Liver (tissue), 9 donors: ENCODE measurements around the gene GAPDH. TPM values are rescaled to one million over a fixed set of nuclear protein-coding genes. Genes with fewer than 3 reads are reported as not detected.

Source experiments
- DNase-seq: peaks from one replicate; pipeline ENCODE4 v3.0.0-alpha.2; 2017; ENCODE audit warnings: low spot score
- H3K27ac ChIP-seq, 2 donors: one replicate each; pipeline ENCODE4 v1.7.0; 2013; ENCODE audit warnings: inconsistent platforms in 2 of 2, low read length in 2 of 2, control low read depth in 1 of 2, low read depth in 1 of 2, mild to moderate bottlenecking in 1 of 2
- H3K27me3 ChIP-seq, 4 donors: one replicate each; pipeline versions ENCODE4 v1.6.1 to v1.7.0; 2013; ENCODE audit warnings: low read length in 3 of 4, inconsistent platforms in 1 of 4, mild to moderate bottlenecking in 1 of 4, moderate library complexity in 1 of 4; ENCODE audit not compliant: control insufficient read depth in 4 of 4, insufficient read depth in 4 of 4
- H3K36me3 ChIP-seq, 4 donors: one replicate each; pipeline versions ENCODE4 v1.6.1 to v1.7.0; 2013; ENCODE audit warnings: low read length in 3 of 4, mild to moderate bottlenecking in 3 of 4, low read depth in 1 of 4, moderate library complexity in 1 of 4; ENCODE audit not compliant: control insufficient read depth in 4 of 4, insufficient read depth in 3 of 4
- H3K4me1 ChIP-seq, 4 donors: one replicate each; pipeline versions ENCODE4 v1.6.1 to v1.7.0; 2013; ENCODE audit warnings: low read length in 3 of 4, mild to moderate bottlenecking in 3 of 4, moderate library complexity in 1 of 4; ENCODE audit not compliant: control insufficient read depth in 4 of 4, insufficient read depth in 4 of 4
- H3K4me3 ChIP-seq, 3 donors: one replicate each; pipeline versions ENCODE4 v1.6.1 to v1.7.0; 2013; ENCODE audit warnings: low read length in 3 of 3, control low read depth in 1 of 3, low read depth in 1 of 3, mild to moderate bottlenecking in 1 of 3
- H3K9ac ChIP-seq, 2 donors: one replicate each; pipeline ENCODE4 v1.7.0; 2013; ENCODE audit warnings: low read length in 2 of 2, mild to moderate bottlenecking in 2 of 2, moderate library complexity in 2 of 2, control low read depth in 1 of 2, low read depth in 1 of 2
- H3K9me3 ChIP-seq, 4 donors: one replicate each; pipeline versions ENCODE4 v1.6.1 to v1.7.0; 2013; ENCODE audit warnings: low read length in 3 of 4; ENCODE audit not compliant: control insufficient read depth in 4 of 4
- ATF3 ChIP-seq: IDR thresholded peaks from 2 replicates; pipeline ENCODE4 v1.6.1; 2016; ENCODE audit warnings: antibody characterized with exemption
- CTCF ChIP-seq: fragments of 150-350 bp; IDR thresholded peaks from 2 replicates; pipeline ENCODE4 v1.5.1; 2017; ENCODE audit warnings: improper control_type of control experiment, low read depth, low read length; ENCODE audit not compliant: missing input control
- EGR1 ChIP-seq, 2 donors: IDR thresholded peaks; 2 replicates each; pipeline ENCODE4 v1.6.1; 2016 to 2018; ENCODE audit warnings: antibody characterized with exemption in 2 of 2, low read depth in 2 of 2
- FOXA1 ChIP-seq: IDR thresholded peaks from 2 replicates; pipeline ENCODE4 v1.6.1; 2016; ENCODE audit warnings: antibody characterized with exemption
- GABPA ChIP-seq, 2 donors: IDR thresholded peaks in 1 of 2; conservative IDR thresholded peaks in 1 of 2; 2 replicates each; pipeline ENCODE4 v1.6.1; 2016; ENCODE audit warnings: antibody characterized with exemption in 2 of 2, mild to moderate bottlenecking in 1 of 2, moderate library complexity in 1 of 2
- HNF4A ChIP-seq, 2 donors: conservative IDR thresholded peaks; 2 replicates each; pipeline ENCODE4 v1.6.1; 2016; ENCODE audit warnings: antibody characterized with exemption in 2 of 2, mild to moderate bottlenecking in 2 of 2
- HNF4G ChIP-seq: IDR thresholded peaks from 2 replicates; pipeline ENCODE4 v1.6.1; 2016; ENCODE audit warnings: antibody characterized with exemption
- JUND ChIP-seq, 2 donors: IDR thresholded peaks; 2 replicates each; pipeline ENCODE4 v1.6.1; 2016; ENCODE audit warnings: antibody characterized with exemption in 2 of 2
- MAX ChIP-seq: IDR thresholded peaks from 2 replicates; pipeline ENCODE4 v1.6.1; 2016; ENCODE audit warnings: antibody characterized with exemption
- NR2F2 ChIP-seq: IDR thresholded peaks from 2 replicates; pipeline ENCODE4 v1.6.1; 2016; ENCODE audit warnings: antibody characterized with exemption
- RAD21 ChIP-seq, 2 donors: IDR thresholded peaks; 2 replicates each; pipeline ENCODE4 v1.6.1; 2016; ENCODE audit warnings: antibody characterized with exemption in 2 of 2, mild to moderate bottlenecking in 2 of 2
- REST ChIP-seq: IDR thresholded peaks from 2 replicates; pipeline ENCODE4 v1.6.1; 2016; ENCODE audit warnings: antibody characterized with exemption, mild to moderate bottlenecking
- TAF1 ChIP-seq: conservative IDR thresholded peaks from 2 replicates; pipeline ENCODE4 v1.6.1; 2016; ENCODE audit warnings: antibody characterized with exemption, mild to moderate bottlenecking
- YY1 ChIP-seq: IDR thresholded peaks from 2 replicates; pipeline ENCODE4 v1.6.1; 2016; ENCODE audit warnings: antibody characterized with exemption, mild to moderate bottlenecking
- ZBTB33 ChIP-seq: IDR thresholded peaks from 2 replicates; pipeline ENCODE4 v1.6.1; 2016; ENCODE audit warnings: antibody characterized with exemption
- WGBS: extraction: QIAGEN DNeasy Blood & Tissue Kit; methylation state at CpG from one replicate; pipeline ENCODE4 v1.1.7; 2013; 5-methylcytosine and 5-hydroxymethylcytosine counted together
- polyA plus RNA-seq, 2 donors: library from polyadenylated mRNA; stranded (reverse) in 1 of 2; unstranded in 1 of 2; fragments of 200-250 nt in 1 of 2; fragments of >200 nt in 1 of 2; fragmentation: Nextera tagmentation in 1 of 2; extraction: Ambion mirVana in 1 of 2; gene quantifications; one replicate each; pipeline versions ENCODE4 v1.2.1 to v1.2.3, GENCODE V29; 2013 to 2015
- total RNA-seq, 2 donors: library from RNA; depleted of rRNA; stranded (reverse); fragments of >200 nt; gene quantifications; one replicate each; pipeline ENCODE4 v1.2.3, GENCODE V29; 2014
- donor health status: healthy.
- donor health status: healthy.
- donor health status: healthy.
- donor health status: healthy.
- donor health status: healthy.

Gene GAPDH
- total and polyA plus RNA-seq, 4 donors = 1,234 to 2,082 (median 1,344) TPM

- Histone ChIP-seq H3K36me3 (peaks cover 18 to 37% (median 28%) of the 10 kb centered on the region in 4 donors), H3K27me3 (no peaks in the 10 kb centered on the region), H3K4me3 (peak overlapping the region; percentile 93 to 97 (median 95)), H3K9me3 (no peaks in the 10 kb centered on the region), H3K4me1 (peaks cover 6 to 53% (median 35%) of the 10 kb centered on the region in 4 donors), H3K9ac (peak overlapping the region; percentile 86 to 95), H3K27ac (peak overlapping the region; percentile 99 to 100)
- TF ChIP-seq JUND (IDR thresholded peaks at IDR 0.05) (no peak), GABPA (IDR thresholded peaks at IDR 0.05 in 1 of 2, conservative IDR thresholded peaks at IDR 0.05 in 1 of 2) (no peak), REST (no peak), EGR1 (IDR thresholded peaks at IDR 0.05; ENCODE audit: low read depth in 2 of 2) (no peak), TAF1 (no peak), ZBTB33 (no peak), RAD21 (IDR thresholded peaks at IDR 0.05) (no peak), HNF4G (no peak), ATF3 (no peak), HNF4A (conservative IDR thresholded peaks at IDR 0.05) (no peak), FOXA1 (no peak), CTCF (no peak), YY1 (no peak), NR2F2 (no peak), MAX (no peak)
- no peak for DNase-seq
- 1% methylated on average over 6 of the region's 6 CpGs for WGBS
Observed at GRCh38 chr12:6535697-6535946, 1.3 kb downstream of the GAPDH start.
